ENCODE results near the gene SETBP1.

The SETBP1 gene

DNA sequence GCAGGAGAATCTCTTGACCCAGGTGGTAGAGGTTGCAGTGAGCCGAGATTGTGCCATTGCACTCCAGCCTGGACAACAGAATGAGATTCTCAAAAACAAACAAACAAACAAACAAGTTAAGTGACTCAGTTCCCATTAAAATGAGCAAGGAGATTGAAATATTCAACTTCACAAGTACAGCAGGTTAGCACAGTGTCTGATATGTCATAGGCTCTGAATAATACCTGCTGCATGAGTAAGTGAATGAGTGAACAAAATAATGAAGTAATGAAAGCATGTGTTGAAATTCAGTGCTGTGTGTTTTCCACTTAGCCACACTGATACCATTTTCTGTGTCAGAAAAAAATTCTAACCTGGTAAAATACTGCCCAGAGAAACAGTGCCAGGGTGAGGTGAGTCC lies 41.9 kb upstream of the SETBP1 start:
- H3K79me2 ChIP-seq (ENCODE audit: insufficient read depth, low read length): no peaks in the 10 kb centered on the region
- no peaks in the 10 kb centered on the region for H3K36me3 ChIP-seq (ENCODE audit: insufficient read depth, low read length)
- no peak overlapping the region for H2AFZ ChIP-seq (ENCODE audit: low read length)
- H3K4me3 ChIP-seq (ENCODE audit: low read depth, low read length, poor library complexity, severe bottlenecking): no peak overlapping the region
- no peaks in the 10 kb centered on the region for H3K9me3 ChIP-seq (ENCODE audit: low read length)
- H3K27ac ChIP-seq (ENCODE audit: low read depth, low read length, poor library complexity, severe bottlenecking): no peak overlapping the region
- TF ChIP-seq, protein P1, sequence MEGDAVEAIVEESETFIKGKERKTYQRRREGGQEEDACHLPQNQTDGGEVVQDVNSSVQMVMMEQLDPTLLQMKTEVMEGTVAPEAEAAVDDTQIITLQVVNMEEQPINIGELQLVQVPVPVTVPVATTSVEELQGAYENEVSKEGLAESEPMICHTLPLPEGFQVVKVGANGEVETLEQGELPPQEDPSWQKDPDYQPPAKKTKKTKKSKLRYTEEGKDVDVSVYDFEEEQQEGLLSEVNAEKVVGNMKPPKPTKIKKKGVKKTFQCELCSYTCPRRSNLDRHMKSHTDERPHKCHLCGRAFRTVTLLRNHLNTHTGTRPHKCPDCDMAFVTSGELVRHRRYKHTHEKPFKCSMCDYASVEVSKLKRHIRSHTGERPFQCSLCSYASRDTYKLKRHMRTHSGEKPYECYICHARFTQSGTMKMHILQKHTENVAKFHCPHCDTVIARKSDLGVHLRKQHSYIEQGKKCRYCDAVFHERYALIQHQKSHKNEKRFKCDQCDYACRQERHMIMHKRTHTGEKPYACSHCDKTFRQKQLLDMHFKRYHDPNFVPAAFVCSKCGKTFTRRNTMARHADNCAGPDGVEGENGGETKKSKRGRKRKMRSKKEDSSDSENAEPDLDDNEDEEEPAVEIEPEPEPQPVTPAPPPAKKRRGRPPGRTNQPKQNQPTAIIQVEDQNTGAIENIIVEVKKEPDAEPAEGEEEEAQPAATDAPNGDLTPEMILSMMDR (IDR thresholded peaks at IDR 0.05; ENCODE audit: low read length): no peak
- no peak for TF ChIP-seq EZH2 (IDR thresholded peaks at IDR 0.05; ENCODE audit: borderline replicate concordance, low read length)
- H3K9ac ChIP-seq (ENCODE audit: low read length): no peak overlapping the region
- H4K20me1 ChIP-seq (ENCODE audit: insufficient read depth, low read length): no peaks in the 10 kb centered on the region
- H3F3A ChIP-seq (ENCODE audit: insufficient read depth, low read length): no peaks in the 10 kb centered on the region
- H3K4me1 ChIP-seq (ENCODE audit: insufficient read depth, low read length, severe bottlenecking): no peaks in the 10 kb centered on the region
- H3K9me2 ChIP-seq (ENCODE audit: low read depth, low read length): no peaks in the 10 kb centered on the region
- H3K4me2 ChIP-seq (ENCODE audit: low read length): no peak overlapping the region
- no peaks in the 10 kb centered on the region for H3K27me3 ChIP-seq (ENCODE audit: insufficient read depth, low read length)

DNA sequence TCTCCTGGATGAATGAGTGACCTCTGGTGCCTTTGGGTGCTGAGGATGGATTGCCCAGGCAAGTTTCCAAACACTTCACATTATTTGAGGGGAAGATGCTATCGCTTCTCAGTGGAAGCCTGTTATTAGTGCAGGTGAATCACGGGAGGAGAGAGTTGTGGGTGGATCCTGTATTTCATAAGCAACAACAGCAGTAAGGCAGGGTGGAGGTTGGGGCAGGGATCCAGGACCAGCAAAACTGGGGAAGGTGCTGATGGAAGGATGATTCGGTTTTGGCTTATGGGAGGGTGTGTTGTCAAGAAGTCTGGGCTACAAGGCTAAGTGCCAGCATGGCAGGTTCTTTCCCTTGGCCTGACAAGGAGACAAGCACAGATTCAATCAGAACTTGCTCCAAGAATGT lies 37.7 kb upstream of the SETBP1 start:
- TF ChIP-seq EZH2 (IDR thresholded peaks at IDR 0.05; ENCODE audit: borderline replicate concordance, low read length): no peak
- TF ChIP-seq, protein P1 (IDR thresholded peaks at IDR 0.05; ENCODE audit: low read length): no peak
- Histone ChIP-seq H3K4me2 (ENCODE audit: low read length) (no peak overlapping the region), H3K27me3 (ENCODE audit: insufficient read depth, low read length) (no peaks in the 10 kb centered on the region), H3K4me3 (ENCODE audit: low read depth, low read length, poor library complexity, severe bottlenecking) (no peak overlapping the region), H3K9me2 (ENCODE audit: low read depth, low read length) (no peaks in the 10 kb centered on the region), H2AFZ (ENCODE audit: low read length) (no peak overlapping the region), H3K9ac (ENCODE audit: low read length) (no peak overlapping the region), H3F3A (ENCODE audit: insufficient read depth, low read length) (no peaks in the 10 kb centered on the region), H4K20me1 (ENCODE audit: insufficient read depth, low read length) (no peaks in the 10 kb centered on the region), H3K36me3 (ENCODE audit: insufficient read depth, low read length) (no peaks in the 10 kb centered on the region), H3K9me3 (ENCODE audit: low read length) (no peaks in the 10 kb centered on the region), H3K27ac (ENCODE audit: low read depth, low read length, poor library complexity, severe bottlenecking) (no peak overlapping the region), H3K79me2 (ENCODE audit: insufficient read depth, low read length) (no peaks in the 10 kb centered on the region), H3K4me1 (ENCODE audit: insufficient read depth, low read length, severe bottlenecking) (no peaks in the 10 kb centered on the region)

DNA sequence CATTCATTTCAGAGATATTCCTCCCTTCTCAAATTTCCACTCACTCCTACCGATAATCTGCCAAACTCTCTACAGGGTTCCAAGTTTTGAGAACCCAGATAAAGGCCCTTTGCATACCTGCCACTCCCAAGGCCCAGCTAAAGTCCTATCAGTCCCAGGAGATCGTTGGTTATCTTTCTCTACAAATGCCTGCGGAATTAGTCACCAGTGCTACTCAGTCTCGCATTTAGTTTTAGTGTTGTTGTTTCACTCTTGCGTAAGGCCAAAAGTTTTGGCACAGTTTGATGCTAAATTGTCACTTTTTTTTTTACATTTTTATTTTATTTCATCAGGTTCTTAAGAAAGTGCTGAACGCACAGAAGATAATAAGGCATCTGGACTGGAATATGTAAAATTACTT lies 29.2 kb upstream of the SETBP1 start:
- TF ChIP-seq, protein P1 (IDR thresholded peaks at IDR 0.05; ENCODE audit: low read length): no peak
- TF ChIP-seq EZH2 (IDR thresholded peaks at IDR 0.05; ENCODE audit: borderline replicate concordance, low read length): no peak
- H3K9me3 ChIP-seq (ENCODE audit: low read length): no peaks in the 10 kb centered on the region
- no peaks in the 10 kb centered on the region for H3K36me3 ChIP-seq (ENCODE audit: insufficient read depth, low read length)
- H3K79me2 ChIP-seq (ENCODE audit: insufficient read depth, low read length): no peaks in the 10 kb centered on the region
- no peaks in the 10 kb centered on the region for H3K27me3 ChIP-seq (ENCODE audit: insufficient read depth, low read length)
- H3K9ac ChIP-seq (ENCODE audit: low read length): no peak overlapping the region
- no peak overlapping the region for H2AFZ ChIP-seq (ENCODE audit: low read length)
- no peak overlapping the region for H3K27ac ChIP-seq (ENCODE audit: low read depth, low read length, poor library complexity, severe bottlenecking)
- H4K20me1 ChIP-seq (ENCODE audit: insufficient read depth, low read length): no peaks in the 10 kb centered on the region
- H3K9me2 ChIP-seq (ENCODE audit: low read depth, low read length): no peaks in the 10 kb centered on the region
- no peaks in the 10 kb centered on the region for H3F3A ChIP-seq (ENCODE audit: insufficient read depth, low read length)
- no peak overlapping the region for H3K4me3 ChIP-seq (ENCODE audit: low read depth, low read length, poor library complexity, severe bottlenecking)
- H3K4me1 ChIP-seq (ENCODE audit: insufficient read depth, low read length, severe bottlenecking): no peaks in the 10 kb centered on the region
- H3K4me2 ChIP-seq (ENCODE audit: low read length): no peak overlapping the region
